ENCODE measurements around the gene KLF6.

The KLF6 gene

GRCh38 chr10:3776796-3777571, 8.0 kb downstream of the KLF6 start:
- in situ Hi-C loops (cut with HindIII; ENCODE audit: low sequenced_read_pairs), result no loop called here

DNA sequence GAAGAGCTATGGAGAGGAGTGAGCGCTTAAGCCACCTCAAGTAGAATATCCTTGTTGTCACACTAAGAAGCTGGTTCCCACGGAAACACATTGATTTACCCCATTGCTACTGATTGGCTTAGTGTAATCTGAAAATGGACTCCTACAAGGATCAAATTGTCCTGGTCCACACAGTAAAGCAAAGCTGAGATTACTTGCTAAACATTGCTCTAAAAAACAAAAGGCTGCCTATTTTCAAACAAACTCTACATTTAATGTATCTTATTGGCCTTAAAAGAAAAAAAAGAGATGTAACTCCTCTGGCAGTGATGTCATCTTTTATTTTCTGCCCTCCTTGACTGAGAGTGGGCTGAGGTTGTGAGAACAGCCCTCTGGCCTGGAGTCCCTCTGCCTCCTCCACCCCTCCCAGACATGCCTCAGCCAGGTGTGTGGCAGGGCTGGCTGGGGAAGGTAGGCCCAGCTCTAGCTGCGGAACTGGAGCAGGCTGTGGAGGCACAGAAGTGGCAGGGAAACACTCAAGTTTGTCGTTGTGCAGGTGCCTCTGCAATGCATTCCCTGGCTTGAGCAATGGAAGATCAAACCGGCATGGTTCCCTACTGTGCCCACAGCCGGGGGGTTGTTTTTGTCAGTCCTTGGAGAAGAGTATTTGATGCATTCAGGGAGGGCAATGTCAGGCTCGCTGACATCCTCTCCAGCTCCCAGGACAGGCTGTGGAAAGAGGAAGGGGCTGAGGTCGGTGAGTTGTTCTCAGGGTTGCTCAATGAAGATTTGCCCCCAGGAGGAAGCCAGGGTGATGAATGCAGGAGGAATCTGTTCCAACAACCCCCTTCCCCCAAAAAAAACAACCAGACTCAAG, 9.1 kb downstream of the KLF6 start:
- in situ Hi-C loops (cut with HindIII; ENCODE audit: low sequenced_read_pairs), result no loop called here

DNA sequence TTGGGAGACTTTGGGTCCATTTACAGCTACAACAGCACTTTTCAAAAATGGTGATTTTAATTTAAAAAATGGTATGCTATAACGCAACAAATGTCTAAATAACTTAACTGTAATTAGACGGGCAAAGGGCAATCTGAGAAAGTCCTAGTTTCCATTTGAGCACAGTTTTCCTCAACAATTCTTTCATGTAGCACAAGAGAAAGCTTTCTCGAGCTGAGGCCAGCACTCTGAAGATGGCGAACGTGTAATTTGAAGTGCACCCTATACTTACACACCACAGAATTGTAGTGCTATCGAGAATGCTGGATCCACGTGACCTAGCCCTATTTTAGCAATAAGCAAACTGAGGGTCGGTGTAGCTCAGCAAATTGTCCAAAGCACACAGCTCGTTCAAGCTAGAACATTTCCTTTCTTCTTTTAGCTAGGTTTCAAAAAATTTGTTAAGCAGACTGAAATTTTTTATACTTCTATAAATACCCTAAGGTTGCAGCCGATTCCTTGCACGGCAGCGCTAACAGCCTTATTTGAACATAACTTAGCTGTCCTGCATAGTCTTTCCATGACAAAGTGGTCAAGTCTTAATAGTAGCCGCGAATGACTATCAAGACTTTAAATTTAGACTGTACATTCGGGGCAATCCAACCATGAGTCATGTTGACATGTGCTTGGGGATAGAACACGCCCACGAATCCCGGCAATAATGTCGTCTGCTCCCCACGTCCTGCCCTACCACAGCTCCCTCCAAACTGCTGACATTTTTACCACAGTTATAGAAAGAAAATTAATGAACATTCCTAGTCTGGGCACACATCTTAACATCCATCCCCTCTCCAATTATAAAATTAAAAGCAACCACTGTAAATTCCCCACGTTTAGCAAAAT, 10.0 kb downstream of the KLF6 start:
- in situ Hi-C loops (cut with HindIII; ENCODE audit: low sequenced_read_pairs), result no loop called here

- in situ Hi-C loops (cut with HindIII; ENCODE audit: low sequenced_read_pairs), result no loop called here
Observed at GRCh38 chr10:3774018-3774813, 10.8 kb downstream of the KLF6 start.

DNA sequence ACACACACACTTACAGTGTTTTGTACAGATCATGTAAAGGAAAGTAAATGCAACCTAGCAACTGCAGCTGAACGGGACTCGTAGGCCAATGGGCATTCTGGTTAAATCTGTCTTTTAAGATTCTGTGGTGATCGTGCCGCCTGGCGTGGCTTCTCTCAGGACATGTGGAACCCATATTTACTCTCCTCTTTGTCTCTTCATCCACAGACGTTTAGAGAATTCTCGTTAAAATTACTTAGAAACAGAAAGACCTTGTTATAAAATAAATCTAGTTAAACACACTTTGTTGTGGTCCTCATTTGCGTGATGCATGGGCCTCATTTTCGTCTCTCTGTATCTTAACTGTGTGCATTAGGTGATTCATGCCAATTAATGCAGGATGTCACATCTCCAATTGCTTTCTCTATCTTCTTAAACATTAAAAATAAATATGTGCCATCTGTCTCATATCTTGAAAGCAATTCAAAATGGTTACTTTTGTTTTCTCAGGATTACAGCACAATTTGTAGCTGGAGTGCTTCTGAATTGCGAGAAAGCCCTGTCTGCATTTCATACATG, 11.5 kb downstream of the KLF6 start:
- in situ Hi-C loops (cut with HindIII; ENCODE audit: low sequenced_read_pairs), result no loop called here

DNA sequence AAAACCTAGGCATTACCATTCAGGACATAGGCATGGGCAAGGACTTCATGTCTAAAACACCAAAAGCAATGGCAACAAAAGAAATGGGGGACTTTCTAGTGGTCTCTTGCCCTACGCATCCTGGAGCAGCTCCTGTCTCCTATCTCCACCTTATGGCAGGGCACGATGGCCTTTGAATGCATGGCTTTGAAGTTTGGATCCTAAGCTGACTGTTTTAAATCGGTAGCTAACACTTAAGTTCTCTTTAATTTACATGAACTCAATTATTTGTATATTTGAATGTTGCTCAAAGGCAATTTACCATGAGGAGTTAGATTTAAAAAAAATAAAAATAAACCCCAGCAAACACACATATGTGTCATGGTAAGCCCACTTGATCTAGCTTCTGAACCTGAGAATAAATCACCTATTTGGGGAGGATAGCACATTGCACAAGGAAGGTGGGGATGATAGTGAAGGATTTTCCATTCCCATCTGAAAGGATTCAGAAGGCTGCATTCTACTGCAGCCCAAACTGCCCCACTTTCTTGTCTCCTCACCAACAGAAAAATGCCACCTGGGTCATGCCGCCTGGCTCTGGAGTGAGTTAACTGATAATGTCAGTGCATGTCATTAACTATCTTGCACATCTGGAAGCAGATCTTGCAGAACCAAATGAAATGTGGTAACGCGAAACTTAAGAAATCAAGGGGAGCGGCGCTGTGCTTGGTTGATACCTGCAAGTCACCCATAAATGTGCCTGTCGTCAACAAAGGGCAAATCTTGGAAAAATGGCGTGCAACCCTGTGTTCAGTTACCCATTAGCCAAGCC, 12.4 kb downstream of the KLF6 start:
- in situ Hi-C loops (cut with HindIII; ENCODE audit: low sequenced_read_pairs), result no loop called here

- in situ Hi-C loops (cut with HindIII; ENCODE audit: low sequenced_read_pairs), result no loop called here
Observed at GRCh38 chr10:3770611-3771110, 14.3 kb downstream of the KLF6 start.

- in situ Hi-C loops (cut with HindIII; ENCODE audit: low sequenced_read_pairs), result no loop called here
Observed at GRCh38 chr10:3769556-3769955, 15.5 kb downstream of the KLF6 start.

- in situ Hi-C loops (cut with HindIII; ENCODE audit: low sequenced_read_pairs), result no loop called here
Observed at GRCh38 chr10:3766046-3766756, 18.8 kb downstream of the KLF6 start.

- in situ Hi-C loops (cut with HindIII; ENCODE audit: low sequenced_read_pairs), result no loop called here
Observed at GRCh38 chr10:3765146-3765545, 19.9 kb downstream of the KLF6 start.

GRCh38 chr10:3764626-3765112, 20.3 kb downstream of the KLF6 start:
- in situ Hi-C loops (cut with HindIII; ENCODE audit: low sequenced_read_pairs), result loop anchor here (5.0 kb wide), 1 partner anchor 48 kb away; no protein-coding TSS in a partner anchor

DNA sequence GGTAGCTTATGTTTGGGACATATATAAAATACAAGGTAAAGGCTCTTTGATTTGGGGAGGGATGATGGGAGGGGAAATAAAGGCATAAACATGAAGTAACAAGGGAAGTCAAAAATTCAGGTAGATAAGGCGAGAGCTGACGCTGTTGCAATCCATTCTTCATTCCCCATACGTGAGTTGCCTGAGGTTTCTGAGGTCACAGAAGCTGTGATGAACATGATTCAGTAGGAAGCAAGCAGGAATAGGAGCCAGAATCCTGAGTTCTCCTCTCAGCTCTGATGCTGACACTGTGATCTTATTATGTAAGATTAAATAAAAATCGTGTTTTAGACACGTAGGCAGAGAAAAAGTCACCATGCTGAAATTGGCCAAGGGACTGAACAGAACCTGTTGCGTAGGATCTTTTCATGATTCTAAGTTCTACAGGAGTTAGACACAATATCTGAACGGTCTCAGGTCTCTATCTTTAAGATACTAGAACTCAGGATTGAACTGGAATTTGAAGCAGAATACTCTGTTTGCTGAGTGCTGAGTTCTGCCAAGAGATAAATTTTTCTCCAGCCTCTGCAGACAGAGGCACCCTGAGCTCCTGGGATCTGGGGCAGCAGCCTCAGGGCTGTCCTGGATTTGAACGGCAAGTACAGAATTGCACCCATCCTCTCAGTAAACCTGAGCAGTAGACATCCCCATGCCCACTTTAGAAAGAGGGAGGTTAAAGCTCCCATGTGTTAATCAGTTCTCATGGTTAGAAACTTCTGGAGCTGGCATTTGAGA, 21.0 kb downstream of the KLF6 start:
- in situ Hi-C loops (cut with HindIII; ENCODE audit: low sequenced_read_pairs), result loop anchor here (5.0 kb wide), 1 partner anchor 48 kb away; no protein-coding TSS in a partner anchor

DNA sequence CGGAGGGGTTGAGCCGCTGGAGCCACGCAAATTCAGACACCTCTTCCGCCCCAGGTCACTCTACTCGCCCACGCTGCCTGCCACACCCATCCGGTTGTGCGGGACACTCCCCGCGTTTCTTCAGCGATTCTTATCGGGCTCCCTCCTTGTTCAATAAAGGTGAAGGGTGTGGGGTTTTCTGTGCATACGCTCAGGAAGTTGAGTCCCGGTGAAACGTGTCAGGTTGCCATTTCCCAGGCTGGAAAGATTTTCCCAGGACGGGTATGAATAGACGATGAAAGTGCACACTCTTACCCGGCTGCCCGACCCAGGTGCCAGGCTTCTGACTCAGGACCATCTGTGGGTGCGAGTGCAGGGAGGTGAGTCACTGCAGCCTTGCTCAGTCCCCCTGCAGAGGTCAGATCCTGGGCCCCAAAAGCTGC, 22.0 kb downstream of the KLF6 start:
- in situ Hi-C loops (cut with HindIII; ENCODE audit: low sequenced_read_pairs), result loop anchor here (5.0 kb wide), 1 partner anchor 49 kb away; no protein-coding TSS in a partner anchor

- in situ Hi-C loops (cut with HindIII; ENCODE audit: low sequenced_read_pairs), result loop anchor here (5.0 kb wide), 1 partner anchor 50 kb away; no protein-coding TSS in a partner anchor
Observed at GRCh38 chr10:3762309-3762708, 22.7 kb downstream of the KLF6 start.

GRCh38 chr10:3761904-3762303, 23.1 kb downstream of the KLF6 start:
- in situ Hi-C loops (cut with HindIII; ENCODE audit: low sequenced_read_pairs), result loop anchor here (5.0 kb wide), 1 partner anchor 50 kb away; no protein-coding TSS in a partner anchor

GRCh38 chr10:3761021-3761686, 23.9 kb downstream of the KLF6 start:
- in situ Hi-C loops (cut with HindIII; ENCODE audit: low sequenced_read_pairs), result loop anchor here (5.0 kb wide), 1 partner anchor 51 kb away; no protein-coding TSS in a partner anchor

Measured in endothelial cell of hepatic sinusoid (primary cell).